ENCODE data around the gene LRRFIP1.
"Not testable (repeated sequence)": the region's sequence is repeated elsewhere in the genome, so short reads cannot be mapped to it uniquely, and the experiment has no call there.

LRRFIP1 gene

GRCh38 chr2:237627441-237628246, at the start of gene LRRFIP1:
LRRFIP1 (plus strand) TSS chr2:237627587; CDS start chr2:237627645, 58 bp downstream.
- DNase-seq, result peak; percentile 33

GRCh38 chr2:237577956-237578870, 49.2 kb upstream of the LRRFIP1 start:
- DNase-seq, result no peak

- DNase-seq, result no peak
Observed at GRCh38 chr2:237581326-237581725, 46.1 kb upstream of the LRRFIP1 start.

- DNase-seq, result peak; percentile 41
Observed at GRCh38 chr2:237581751-237582746, 45.3 kb upstream of the LRRFIP1 start.

- DNase-seq, result no peak
Observed at GRCh38 chr2:237583385-237584295, 43.7 kb upstream of the LRRFIP1 start.

GRCh38 chr2:237585590-237586221, 41.7 kb upstream of the LRRFIP1 start:
- DNase-seq, result no peak

GRCh38 chr2:237588044-237588696, 39.2 kb upstream of the LRRFIP1 start:
- DNase-seq, result no peak

- no peak for DNase-seq
Observed at GRCh38 chr2:237590272-237591140, 36.9 kb upstream of the LRRFIP1 start, which contains the start of gene RAB17. RAB17 (minus strand) TSS chr2:237590734; CDS start chr2:237586154, 4,580 bp downstream.

GRCh38 chr2:237591141-237591881, 36.1 kb upstream of the LRRFIP1 start:
- DNase-seq, result no peak

GRCh38 chr2:237592425-237592980, 34.9 kb upstream of the LRRFIP1 start:
- DNase-seq, result no peak

- DNase-seq, result no peak
Observed at GRCh38 chr2:237593036-237593435, 34.4 kb upstream of the LRRFIP1 start.

- DNase-seq, result no peak
Observed at GRCh38 chr2:237593596-237594320, 33.6 kb upstream of the LRRFIP1 start.

- DNase-seq, result no peak
Observed at GRCh38 chr2:237594514-237594871, 32.9 kb upstream of the LRRFIP1 start.

- DNase-seq, result not testable (repeated sequence)
Observed at GRCh38 chr2:237595829-237596519, 31.4 kb upstream of the LRRFIP1 start.

- DNase-seq, result no peak
Observed at GRCh38 chr2:237596520-237597195, 30.7 kb upstream of the LRRFIP1 start.
